Pericardium fibroblast (primary cell): ENCODE data around the gene VGLL2. TPM values are rescaled to one million over a fixed set of nuclear protein-coding genes. Genes with fewer than 3 reads are reported as not detected.

Experiments
- total RNA-seq: library from RNA; depleted of rRNA; stranded (reverse); fragments of >200 nt; gene quantifications from 2 replicates; pipeline ENCODE4 v1.2.3, GENCODE V29; 2015

The VGLL2 gene
- 0.17 TPM in 1 of 2 replicates, not detected in the other for total RNA-seq

GRCh38 chr6:117265410-117266256, at the start of gene VGLL2:
VGLL2 (plus strand) TSS chr6:117265558; CDS start chr6:117265764, 206 bp downstream.

Other genes with a start within 250 kb of the VGLL2 start
- gene ROS1, start 160.4 kb downstream of the VGLL2 start, total RNA-seq = 0.23 and 0.34 TPM in 2 replicates
- gene DCBLD1, start 217.1 kb downstream of the VGLL2 start, total RNA-seq = 6.8 and 17.9 TPM in 2 replicates